HL-60 (cell line): ENCODE measurements around the gene CFAP58.

Source experiments
- POLR2AphosphoS5 ChIP-seq: IDR thresholded peaks from 2 replicates; pipeline ENCODE4 v1.6.1; 2012; ENCODE audit warnings: low read depth
- TF ChIP-seq, protein P1 (sequence below): IDR thresholded peaks from one replicate; pipeline ENCODE4 v1.5.1; 2011; ENCODE audit warnings: low read length, control low read depth, inconsistent platforms; ENCODE audit not compliant: insufficient read depth
- TF ChIP-seq, protein P2 (sequence below): IDR thresholded peaks from 2 replicates; pipeline ENCODE4 v1.6.1; 2012; ENCODE audit warnings: low read depth; ENCODE audit not compliant: insufficient replicate concordance

DNA sequence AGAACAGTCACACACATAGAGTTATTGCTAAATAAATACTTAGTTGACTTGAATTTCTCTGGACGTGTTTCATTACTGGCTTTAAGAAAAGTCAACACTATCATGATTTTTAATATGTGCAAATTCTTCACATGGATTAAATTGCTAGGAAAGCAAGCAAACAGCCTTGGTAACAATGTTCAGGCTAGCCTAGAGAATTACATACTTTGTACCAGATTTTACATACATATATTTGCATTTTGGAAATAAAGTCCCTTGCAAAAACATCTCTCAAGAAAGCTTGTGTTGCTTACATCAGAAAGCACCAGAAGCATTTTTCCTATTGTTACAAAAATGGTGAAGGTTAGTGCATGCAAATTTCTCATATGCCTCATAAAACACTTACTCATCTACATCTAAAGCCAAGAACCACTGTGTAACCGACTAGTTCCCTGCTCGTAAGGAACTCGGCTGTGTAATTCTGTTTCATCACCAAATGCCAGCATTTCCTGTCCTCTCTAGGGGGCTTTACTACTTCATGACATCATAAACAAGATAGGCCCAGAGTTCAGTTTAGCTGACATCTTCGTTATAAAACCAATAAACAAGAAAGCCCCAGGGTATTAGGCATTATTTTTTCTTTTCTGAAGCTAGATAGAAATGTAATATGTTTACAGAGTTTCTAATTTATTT lies 87.8 kb downstream of the CFAP58 start:
- TF ChIP-seq, protein P1, sequence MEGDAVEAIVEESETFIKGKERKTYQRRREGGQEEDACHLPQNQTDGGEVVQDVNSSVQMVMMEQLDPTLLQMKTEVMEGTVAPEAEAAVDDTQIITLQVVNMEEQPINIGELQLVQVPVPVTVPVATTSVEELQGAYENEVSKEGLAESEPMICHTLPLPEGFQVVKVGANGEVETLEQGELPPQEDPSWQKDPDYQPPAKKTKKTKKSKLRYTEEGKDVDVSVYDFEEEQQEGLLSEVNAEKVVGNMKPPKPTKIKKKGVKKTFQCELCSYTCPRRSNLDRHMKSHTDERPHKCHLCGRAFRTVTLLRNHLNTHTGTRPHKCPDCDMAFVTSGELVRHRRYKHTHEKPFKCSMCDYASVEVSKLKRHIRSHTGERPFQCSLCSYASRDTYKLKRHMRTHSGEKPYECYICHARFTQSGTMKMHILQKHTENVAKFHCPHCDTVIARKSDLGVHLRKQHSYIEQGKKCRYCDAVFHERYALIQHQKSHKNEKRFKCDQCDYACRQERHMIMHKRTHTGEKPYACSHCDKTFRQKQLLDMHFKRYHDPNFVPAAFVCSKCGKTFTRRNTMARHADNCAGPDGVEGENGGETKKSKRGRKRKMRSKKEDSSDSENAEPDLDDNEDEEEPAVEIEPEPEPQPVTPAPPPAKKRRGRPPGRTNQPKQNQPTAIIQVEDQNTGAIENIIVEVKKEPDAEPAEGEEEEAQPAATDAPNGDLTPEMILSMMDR = no peak
- TF ChIP-seq, protein P2, sequence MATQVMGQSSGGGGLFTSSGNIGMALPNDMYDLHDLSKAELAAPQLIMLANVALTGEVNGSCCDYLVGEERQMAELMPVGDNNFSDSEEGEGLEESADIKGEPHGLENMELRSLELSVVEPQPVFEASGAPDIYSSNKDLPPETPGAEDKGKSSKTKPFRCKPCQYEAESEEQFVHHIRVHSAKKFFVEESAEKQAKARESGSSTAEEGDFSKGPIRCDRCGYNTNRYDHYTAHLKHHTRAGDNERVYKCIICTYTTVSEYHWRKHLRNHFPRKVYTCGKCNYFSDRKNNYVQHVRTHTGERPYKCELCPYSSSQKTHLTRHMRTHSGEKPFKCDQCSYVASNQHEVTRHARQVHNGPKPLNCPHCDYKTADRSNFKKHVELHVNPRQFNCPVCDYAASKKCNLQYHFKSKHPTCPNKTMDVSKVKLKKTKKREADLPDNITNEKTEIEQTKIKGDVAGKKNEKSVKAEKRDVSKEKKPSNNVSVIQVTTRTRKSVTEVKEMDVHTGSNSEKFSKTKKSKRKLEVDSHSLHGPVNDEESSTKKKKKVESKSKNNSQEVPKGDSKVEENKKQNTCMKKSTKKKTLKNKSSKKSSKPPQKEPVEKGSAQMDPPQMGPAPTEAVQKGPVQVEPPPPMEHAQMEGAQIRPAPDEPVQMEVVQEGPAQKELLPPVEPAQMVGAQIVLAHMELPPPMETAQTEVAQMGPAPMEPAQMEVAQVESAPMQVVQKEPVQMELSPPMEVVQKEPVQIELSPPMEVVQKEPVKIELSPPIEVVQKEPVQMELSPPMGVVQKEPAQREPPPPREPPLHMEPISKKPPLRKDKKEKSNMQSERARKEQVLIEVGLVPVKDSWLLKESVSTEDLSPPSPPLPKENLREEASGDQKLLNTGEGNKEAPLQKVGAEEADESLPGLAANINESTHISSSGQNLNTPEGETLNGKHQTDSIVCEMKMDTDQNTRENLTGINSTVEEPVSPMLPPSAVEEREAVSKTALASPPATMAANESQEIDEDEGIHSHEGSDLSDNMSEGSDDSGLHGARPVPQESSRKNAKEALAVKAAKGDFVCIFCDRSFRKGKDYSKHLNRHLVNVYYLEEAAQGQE = no peak
- TF ChIP-seq POLR2AphosphoS5 = no peak
